ENCODE results near the gene TNFRSF14.
"Not testable (repeated sequence)": the region's sequence is repeated elsewhere in the genome, so short reads cannot be mapped to it uniquely, and the experiment has no call there.

Gene TNFRSF14

DNA sequence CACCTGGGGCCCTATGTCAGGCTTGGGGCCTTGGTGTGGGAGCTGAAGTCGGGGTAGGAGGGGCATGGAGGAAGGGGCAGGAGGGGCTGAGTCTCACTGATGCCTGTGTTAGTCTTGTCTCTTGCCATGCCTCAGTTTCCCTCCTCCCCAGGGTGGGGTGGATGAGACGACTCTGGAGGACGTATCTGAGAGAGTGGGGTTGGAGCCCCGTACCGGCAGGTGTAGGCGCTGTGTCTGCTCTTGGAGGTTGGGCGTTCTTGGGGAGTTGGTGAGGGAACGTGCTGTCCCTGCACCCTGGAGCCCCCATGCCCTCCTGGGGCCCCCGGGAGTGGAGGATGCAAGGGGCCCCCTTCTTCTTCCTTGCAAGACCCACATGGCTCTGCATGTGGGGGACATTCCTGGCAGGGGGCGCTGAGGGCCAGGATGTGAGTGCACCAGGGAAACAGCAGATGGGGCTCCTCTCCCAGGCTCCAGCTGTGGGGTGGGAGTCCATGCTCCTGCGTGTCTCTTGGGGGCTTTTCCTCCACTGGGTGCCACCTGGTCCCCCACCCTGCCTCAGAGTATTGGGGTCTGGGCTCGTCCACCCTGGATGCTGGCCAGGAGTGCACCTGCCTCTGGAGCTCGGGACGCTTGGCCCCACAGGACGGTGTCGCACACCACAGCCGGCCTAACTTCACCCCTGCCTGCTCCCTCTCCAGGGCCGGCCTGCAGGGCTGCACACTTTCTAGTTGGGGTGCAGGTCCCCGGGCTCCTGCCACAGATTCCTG lies 1.4 kb upstream of the TNFRSF14 start:
- DNase-seq = no peak

DNA sequence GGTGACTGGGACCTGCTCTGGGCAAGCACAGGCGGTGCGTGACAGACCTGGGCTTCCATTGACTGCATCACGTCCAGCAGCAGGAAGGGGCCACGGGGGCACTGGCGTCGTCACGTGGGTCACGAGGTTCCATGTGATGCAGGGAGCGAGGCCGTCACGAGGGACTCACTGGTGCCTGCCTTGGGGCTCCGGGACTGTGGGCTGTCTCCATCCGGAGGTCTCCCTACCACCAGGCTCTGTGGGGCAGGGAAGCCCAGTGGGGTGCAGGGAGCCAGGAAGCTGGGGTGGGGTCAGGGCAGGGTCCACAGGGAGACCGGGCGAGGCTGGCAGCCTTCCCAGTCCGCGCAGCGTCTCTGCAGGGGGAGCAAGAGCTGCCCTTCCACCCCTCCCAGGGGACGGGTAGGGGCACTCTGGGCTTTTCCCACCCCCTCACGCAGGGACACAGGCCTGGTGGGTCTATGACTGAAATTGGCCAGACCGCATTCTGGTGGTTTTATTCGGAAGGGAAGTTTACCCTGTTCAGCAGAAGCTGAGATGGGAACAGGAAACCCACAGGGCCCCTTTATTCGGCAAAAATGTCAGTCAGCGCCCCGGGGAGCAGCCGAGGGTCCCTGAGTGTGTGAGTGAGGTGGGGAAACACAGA lies 416 bp upstream of the TNFRSF14 start:
- peak; percentile 89 for DNase-seq

- peak; percentile 56 for DNase-seq
Observed at GRCh38 chr1:2556678-2557481, 709 bp downstream of the TNFRSF14 start.

DNA sequence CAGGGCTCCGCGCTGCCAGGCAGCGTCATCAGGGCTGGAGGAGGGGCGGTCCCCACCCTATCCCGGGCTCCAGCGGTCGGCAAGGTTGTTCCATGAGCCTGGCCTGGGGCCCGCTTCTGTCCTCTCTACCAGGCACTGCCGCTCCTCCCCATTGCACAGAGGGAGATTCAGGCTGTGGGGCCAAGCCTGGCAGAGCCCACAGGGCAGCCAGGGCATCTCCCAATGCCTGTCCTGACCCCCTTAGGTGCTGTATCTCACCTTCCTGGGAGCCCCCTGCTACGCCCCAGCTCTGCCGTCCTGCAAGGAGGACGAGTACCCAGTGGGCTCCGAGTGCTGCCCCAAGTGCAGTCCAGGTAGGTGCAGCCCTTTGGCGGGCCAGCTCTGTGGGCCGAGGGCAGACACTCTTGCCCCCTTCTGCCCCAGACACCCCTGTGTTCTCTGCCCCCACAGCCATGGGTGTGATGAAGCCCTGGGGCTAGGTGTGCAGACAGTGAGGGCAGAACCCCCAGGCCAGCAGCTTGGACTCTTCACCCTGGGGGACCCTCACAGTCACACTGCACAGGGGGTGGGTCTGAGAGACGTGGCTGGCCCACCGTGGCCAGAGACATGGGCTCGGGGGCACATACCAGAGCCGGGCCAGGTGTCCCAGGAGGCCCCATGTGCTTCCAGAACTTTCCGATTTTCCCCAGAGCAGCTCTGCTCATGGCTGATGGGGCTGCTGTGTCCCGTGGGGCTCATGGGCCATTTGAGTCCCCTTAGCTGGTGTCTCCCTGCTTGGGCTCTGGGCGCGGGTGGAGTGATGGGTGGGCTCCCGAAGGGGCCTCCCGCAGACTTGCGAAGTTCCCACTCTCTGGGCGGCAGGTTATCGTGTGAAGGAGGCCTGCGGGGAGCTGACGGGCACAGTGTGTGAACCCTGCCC lies 1.6 kb downstream of the TNFRSF14 start:
- DNase-seq = no peak

DNA sequence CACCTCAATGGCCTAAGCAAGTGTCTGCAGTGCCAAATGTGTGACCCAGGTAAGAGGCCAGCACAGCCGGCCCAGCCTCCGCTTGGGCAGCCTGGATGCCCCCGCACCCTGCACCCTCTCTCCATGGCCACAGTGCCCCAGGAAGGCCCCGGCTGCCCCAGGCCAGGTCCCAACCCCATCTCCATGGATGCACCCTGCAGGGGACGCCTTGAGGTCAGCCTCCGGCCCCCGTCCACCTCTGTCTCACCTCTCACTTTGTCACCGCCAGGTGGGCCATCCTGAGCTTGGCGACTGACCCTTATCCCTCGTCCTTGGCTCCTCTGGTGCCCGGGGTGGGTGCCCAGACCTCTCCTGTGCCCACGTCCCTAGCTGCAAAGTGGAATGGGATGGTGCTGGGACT lies 2.2 kb downstream of the TNFRSF14 start:
- DNase-seq = no peak

GRCh38 chr1:2558861-2559260 lies 2.7 kb downstream of the TNFRSF14 start:
- DNase-seq = no peak

DNA sequence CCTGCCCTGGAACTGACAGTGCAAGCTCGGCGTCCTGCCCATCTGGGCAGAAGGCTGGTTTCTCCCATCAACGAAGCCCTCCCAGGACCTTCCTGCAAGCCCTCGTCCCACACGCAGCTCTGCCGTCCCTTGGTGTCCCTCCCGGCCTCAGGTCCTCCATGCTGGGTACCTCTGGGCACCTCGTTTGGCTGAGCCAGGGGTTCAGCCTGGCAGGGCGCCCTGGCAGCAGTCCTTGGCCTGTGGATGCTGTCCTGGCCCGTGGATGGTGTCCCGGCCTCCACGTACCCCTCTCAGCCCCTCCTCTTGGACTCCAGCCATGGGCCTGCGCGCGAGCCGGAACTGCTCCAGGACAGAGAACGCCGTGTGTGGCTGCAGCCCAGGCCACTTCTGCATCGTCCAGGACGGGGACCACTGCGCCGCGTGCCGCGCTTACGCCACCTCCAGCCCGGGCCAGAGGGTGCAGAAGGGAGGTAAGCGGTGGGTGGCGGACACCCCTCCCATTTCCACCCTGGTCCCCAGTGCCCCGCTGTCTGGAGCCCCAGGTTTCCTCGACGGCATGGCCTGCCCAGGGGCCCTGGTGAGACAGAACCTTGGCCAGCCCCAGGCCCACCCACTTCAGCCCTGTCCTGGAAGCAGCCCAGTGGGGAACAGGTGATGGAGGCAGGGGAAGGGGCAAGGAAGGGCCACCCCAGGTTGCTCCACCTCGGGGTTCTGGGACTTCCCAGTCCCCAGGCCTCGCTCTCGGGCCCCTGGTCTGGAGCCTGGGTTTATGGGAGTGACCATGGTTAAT lies 3.5 kb downstream of the TNFRSF14 start:
- DNase-seq = no peak

DNA sequence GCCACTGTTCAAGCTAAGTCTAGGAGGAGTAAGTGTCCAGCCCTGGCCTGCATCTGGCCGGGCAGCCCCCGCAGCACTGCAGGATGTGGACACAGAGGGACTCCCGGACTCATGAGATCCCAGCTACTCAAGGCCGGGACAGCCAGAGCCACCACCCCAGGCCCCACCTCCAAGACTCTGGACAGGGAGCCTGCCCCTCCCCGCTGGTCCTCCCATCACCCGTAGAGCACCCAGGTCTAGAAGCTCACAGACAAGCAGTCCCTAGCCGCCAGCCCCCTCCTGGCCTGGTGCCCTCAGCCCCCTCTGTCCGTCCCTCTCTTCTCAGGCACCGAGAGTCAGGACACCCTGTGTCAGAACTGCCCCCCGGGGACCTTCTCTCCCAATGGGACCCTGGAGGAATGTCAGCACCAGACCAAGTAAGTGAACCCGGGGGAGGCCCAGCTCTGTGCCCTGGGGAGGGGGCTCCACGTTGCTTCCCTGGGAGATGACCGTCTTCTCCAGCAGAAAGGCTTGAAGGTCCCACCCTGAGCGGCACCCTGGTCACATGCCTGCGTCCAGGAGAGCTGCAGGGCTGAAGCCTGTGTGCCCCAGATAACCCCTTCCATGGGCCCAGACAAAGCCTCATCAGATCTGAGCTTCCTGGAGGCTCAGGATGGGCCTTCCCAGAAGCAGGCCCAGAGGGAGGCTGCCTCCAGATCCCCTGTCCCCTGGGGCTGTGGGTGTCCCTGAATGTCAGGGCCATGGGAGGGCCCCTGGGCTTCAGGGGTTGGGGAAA lies 4.3 kb downstream of the TNFRSF14 start:
- DNase-seq = no peak

GRCh38 chr1:2561446-2561845 lies 5.3 kb downstream of the TNFRSF14 start:
- DNase-seq = no peak

- peak; percentile 20 for DNase-seq
Observed at GRCh38 chr1:2561898-2562895, 6.0 kb downstream of the TNFRSF14 start.

DNA sequence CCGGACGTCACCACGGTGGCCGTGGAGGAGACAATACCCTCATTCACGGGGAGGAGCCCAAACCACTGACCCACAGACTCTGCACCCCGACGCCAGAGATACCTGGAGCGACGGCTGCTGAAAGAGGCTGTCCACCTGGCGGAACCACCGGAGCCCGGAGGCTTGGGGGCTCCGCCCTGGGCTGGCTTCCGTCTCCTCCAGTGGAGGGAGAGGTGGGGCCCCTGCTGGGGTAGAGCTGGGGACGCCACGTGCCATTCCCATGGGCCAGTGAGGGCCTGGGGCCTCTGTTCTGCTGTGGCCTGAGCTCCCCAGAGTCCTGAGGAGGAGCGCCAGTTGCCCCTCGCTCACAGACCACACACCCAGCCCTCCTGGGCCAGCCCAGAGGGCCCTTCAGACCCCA lies 7.0 kb downstream of the TNFRSF14 start:
- DNase-seq = no peak

DNA sequence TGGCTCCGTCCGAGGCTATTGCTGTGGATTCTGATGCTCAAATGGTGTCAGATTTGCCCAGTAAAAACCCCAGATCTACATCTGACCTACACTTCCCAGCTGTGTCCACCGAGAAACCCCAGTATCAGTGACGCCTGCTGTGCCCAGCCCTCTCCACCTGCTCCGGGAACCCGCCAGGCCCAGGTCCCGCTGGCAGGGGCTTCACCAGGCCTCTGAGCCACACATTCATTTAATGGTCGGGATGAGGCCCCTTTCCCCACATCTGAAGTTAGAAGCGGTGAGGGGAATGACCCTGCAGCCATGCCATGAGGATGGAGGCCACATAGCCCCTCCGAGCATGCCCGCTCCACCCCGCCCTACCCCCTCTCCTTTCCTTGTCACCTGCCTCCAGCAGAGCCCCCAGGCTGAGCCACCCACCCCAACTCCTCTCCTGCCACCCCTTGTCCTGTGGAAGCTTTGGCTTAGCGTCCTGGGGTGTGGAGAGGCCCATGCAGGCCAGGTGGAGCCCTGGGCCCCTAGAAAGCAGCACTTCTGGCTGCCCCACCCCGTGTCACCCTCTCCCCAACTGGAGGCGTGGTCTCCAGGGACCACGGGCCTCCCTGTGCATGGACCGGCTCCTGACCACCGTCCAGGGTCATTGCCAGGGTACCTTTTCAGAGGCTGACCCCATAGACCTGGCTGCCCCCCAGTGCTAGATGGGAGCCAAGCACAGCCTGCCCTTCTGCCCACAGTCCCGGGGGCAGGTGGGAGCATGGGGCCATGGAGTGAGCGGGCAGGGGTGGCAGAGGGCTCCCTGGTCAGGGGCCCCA lies 8.0 kb downstream of the TNFRSF14 start:
- no peak for DNase-seq

- DNase-seq = no peak
Observed at GRCh38 chr1:2564815-2565374, 8.7 kb downstream of the TNFRSF14 start.

DNA sequence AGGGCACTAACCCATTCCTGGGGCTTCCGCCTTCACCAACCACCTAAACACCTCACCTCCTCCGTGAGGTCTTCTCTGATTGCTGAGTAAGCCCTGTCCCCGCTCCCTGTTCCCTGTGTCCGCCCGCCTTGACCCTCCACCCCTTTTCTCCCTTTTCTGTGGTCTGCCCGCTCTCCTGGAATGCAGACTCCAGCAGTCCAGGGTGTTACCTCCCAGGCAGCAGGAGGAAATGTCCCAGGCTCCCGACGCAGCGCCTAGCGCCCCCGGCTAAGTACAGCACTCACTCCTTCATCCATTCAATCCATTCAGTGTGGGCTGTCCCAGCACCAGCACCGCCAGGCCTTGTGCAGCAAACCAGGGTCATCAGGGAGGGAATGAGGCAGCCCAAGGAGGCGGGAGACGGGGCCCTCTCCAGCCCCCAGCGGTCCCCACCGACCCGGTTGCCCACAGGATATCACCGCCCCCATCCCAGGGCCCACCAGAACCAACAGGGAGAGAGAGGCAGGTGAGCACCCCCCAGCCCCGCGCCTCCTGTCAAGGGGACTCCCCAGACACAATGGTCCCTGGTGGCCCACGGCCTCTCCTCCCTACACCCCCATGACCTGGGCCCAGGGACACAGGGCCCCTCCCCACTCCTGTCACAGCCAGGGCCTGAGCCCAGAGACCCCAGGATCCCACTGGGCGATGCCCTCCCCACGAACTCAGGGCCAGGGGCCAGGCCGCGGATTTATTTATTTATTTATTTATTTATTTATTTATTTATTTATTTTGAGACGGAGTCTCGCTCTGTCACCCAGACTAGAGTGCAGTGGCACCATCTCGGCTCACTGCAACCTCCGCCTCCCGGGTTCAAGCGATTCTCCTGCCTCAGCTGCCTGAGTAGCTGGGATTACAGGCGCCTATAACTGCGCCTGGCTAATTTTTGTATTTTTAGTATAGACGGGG lies 10.2 kb downstream of the TNFRSF14 start:
- DNase-seq = no peak

DNA sequence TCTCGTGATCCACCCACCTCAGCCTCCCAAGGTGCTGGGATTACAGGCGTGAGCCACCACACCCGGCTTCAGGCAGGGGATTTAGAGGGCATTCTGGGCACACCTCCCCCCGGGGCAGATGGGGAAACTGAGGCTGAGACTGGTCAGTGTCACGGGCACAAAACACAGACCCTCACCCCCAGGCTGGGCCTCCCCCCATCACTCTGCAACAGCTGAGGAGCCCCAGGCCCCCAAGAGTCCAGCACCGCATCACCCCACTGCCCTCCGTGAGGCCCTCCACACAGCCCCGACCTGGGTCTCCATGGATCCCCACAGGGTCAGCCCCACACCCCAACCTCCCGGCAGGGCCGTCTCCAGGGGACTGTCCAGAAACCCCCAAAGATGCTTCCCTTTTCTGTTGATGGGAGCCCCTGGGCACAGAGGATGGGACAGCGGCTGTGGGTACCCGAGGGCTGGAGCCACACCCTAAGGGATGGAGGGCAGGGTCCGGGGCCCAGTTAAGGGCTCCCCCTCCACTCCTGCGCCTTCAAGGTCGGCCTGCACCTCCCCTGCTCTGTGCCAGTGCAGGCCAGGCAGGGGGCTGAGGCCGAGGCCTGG lies 11.0 kb downstream of the TNFRSF14 start:
- DNase-seq = no peak

DNA sequence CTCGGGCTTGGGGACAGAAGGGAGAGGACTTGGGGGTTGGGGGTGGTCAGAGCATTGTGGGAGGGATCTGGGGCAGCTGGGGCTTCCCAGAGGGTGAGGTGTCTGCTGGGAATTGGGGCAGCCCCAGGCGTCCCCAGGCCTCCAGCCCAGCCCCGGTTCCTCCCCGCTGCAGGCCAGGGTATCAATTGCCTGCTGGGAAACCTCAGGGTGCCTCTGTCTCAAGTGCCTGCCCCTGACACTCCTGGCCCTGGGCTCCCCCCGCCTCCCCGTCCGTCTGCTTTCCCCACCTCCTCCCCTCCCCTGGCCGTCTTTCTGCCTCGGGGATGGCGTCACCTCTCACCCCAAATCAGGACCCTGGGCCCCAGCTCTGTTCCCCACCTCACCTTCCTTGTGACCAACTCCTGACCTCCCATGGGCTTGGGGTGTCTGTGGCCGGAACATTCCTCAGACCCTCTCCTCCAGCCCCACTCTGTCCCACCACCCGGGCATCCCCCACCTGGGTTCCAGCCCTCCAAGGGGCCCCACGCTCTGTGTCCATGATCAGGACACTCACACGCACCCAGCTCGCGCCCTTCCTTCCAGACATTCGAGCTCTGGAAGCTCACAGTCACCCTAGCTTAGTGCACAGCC lies 12.1 kb downstream of the TNFRSF14 start:
- DNase-seq = not testable (repeated sequence)

Measured in activated CD4-positive, alpha-beta T cell treated with anti-CD3 and anti-CD28 coated beads, Interleukin-2, amount 50 U/mL, for 16 hours (primary cell).